ENCODE measurements around the gene COL4A6.

DNA sequence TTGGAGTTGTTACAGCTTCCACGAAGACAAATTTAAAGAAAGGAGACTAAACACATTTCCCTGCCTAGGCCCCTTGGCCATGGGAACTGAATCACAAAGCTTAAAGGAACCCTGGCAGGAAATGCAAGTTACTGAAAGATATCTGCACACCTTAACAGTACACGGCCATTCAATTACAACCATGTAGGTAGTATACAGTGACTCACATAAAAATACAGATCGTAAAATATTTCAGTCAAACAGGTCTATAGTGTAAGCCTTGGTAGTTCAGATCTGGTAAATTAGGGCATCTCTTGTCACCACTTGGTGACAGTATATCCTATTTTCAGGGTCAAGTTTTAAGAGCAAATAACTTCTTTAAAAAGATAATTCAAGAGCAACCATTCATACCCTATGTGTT is 234.7 kb downstream of the COL4A6 start:
- TF ChIP-seq JUND (IDR thresholded peaks at IDR 0.05) (no peak), ZNF274 (IDR thresholded peaks at IDR 0.05; ENCODE audit: low read depth, low read length) (no peak), REST (IDR thresholded peaks at IDR 0.05; ENCODE audit: low read depth) (no peak)
- TF ChIP-seq, protein P1, sequence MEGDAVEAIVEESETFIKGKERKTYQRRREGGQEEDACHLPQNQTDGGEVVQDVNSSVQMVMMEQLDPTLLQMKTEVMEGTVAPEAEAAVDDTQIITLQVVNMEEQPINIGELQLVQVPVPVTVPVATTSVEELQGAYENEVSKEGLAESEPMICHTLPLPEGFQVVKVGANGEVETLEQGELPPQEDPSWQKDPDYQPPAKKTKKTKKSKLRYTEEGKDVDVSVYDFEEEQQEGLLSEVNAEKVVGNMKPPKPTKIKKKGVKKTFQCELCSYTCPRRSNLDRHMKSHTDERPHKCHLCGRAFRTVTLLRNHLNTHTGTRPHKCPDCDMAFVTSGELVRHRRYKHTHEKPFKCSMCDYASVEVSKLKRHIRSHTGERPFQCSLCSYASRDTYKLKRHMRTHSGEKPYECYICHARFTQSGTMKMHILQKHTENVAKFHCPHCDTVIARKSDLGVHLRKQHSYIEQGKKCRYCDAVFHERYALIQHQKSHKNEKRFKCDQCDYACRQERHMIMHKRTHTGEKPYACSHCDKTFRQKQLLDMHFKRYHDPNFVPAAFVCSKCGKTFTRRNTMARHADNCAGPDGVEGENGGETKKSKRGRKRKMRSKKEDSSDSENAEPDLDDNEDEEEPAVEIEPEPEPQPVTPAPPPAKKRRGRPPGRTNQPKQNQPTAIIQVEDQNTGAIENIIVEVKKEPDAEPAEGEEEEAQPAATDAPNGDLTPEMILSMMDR (IDR thresholded peaks at IDR 0.05 in 2 of 3, conservative IDR thresholded peaks at IDR 0.05 in 1 of 3; ENCODE audit: borderline replicate concordance in 1 of 3, insufficient read depth in 1 of 3, low read depth in 2 of 3, low read length in 2 of 3), result no peak
- TF ChIP-seq, protein P2, sequence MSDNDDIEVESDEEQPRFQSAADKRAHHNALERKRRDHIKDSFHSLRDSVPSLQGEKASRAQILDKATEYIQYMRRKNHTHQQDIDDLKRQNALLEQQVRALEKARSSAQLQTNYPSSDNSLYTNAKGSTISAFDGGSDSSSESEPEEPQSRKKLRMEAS (IDR thresholded peaks at IDR 0.05), result no peak
